Activated CD8-positive, alpha-beta T cell treated with anti-CD3 and anti-CD28 coated beads, Interleukin-2, amount 10 ng/mL, durations not matched to agents 7 days and 5 days (primary cell): ENCODE data around the gene LRSAM1. TPM values are rescaled to one million over a fixed set of nuclear protein-coding genes. Genes with fewer than 3 reads are reported as not detected.

Source experiments
- ATAC-seq: fragments of 150-1000 bp; cut with Tn5 transposase; one replicate; pipeline ENCODE4 v1.10.0; 2021; ENCODE audit warnings: moderate library complexity
- CTCF ChIA-PET: fragments of 350-600 bp; sonication (Branson Sonifier 250); formaldehyde crosslinking; loops from one replicate; lab custom pipeline; 2021; ENCODE audit warnings: antibody characterized with exemption; lab: Charles Lee
- POLR2A ChIA-PET: fragments of 350-600 bp; sonication (Branson Sonifier 250); formaldehyde crosslinking; loops from one replicate; lab custom pipeline; 2021; ENCODE audit warnings: antibody characterized with exemption; lab: Charles Lee
- DNase-seq: peaks from one replicate; pipeline ENCODE4 v3.0.0-alpha.2; 2020
- H3K27ac Mint-ChIP-seq: one replicate; pipeline ENCODE4 v1.8.0; 2021; ENCODE audit warnings: mild to moderate bottlenecking, mixed read lengths
- H3K27me3 Mint-ChIP-seq: one replicate; pipeline ENCODE4 v1.8.0; 2021; ENCODE audit warnings: low read depth, mixed read lengths
- H3K36me3 Mint-ChIP-seq: one replicate; pipeline ENCODE4 v1.8.0; 2021; ENCODE audit warnings: low read depth, mixed read lengths
- H3K4me1 Mint-ChIP-seq: one replicate; pipeline ENCODE4 v1.8.0; 2021; ENCODE audit warnings: low read depth, mixed read lengths
- H3K4me3 Mint-ChIP-seq: one replicate; pipeline ENCODE4 v1.8.0; 2021; ENCODE audit warnings: mild to moderate bottlenecking, mixed read lengths
- H3K9me3 Mint-ChIP-seq: one replicate; pipeline ENCODE4 v1.8.0; 2022; ENCODE audit warnings: mixed read lengths; ENCODE audit not compliant: insufficient read depth
- total RNA-seq, 2 experiments: library from RNA; stranded (reverse); gene quantifications; one replicate each; pipeline ENCODE4 v1.2.3, GENCODE V29; 2021

Gene LRSAM1
- total RNA-seq, 2 experiments from 2014 or later, result 17.8 to 18.0 TPM

- Mint-ChIP-seq H3K4me3 (no peak overlapping the region), H3K27ac (no peak overlapping the region), H3K36me3 (peaks cover 5% of the 10 kb centered on the region), H3K9me3 (no peaks in the 10 kb centered on the region), H3K27me3 (no peaks in the 10 kb centered on the region), H3K4me1 (peaks cover 5% of the 10 kb centered on the region)
- ATAC-seq, result no peak
- no peak for DNase-seq
- CTCF ChIA-PET, result no interaction called here
- POLR2A ChIA-PET, result interaction anchor here (0.9 to 1.6 kb wide), 2 partner anchors 39 to 40 kb away, joined by 3 read pairs; partner anchors contain the start of genes LRSAM1 and RPL12
These were observed 39.4 kb downstream of the LRSAM1 start for GRCh38 chr9:127490535-127491230.

DNA sequence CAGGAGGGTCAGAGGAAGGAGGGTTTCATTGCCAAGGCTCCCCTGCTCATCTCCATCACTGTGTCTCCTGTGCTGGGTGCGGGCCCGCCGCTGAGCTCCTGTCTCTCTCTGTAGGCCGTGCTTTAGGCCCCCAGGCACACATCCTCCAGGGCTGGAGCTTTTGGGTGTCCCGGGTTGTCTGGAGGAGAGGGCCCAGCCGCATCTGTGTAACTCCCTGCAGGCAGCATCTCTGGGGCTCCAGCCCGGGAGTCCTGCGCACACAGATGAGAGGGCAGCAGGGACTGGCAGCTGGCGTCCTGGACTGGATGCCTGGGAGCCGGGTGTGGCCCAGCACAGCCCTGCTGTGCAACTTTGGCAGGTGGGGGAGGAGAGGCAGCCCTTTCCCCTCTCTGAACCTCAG, 40.2 kb downstream of the LRSAM1 start:
- H3K9me3 Mint-ChIP-seq, result no peaks in the 10 kb centered on the region
- CTCF ChIA-PET, result no interaction called here
- peaks cover 7% of the 10 kb centered on the region for H3K36me3 Mint-ChIP-seq
- ATAC-seq (no peak), DNase-seq (no peak)
- H3K27ac Mint-ChIP-seq, result no peak overlapping the region
- POLR2A ChIA-PET, result interaction anchor here (0.9 to 1.6 kb wide), 2 partner anchors 40 to 41 kb away, joined by 3 read pairs; partner anchors contain the start of genes LRSAM1 and RPL12
- H3K4me1 Mint-ChIP-seq, result peaks cover 13% of the 10 kb centered on the region
- H3K4me3 Mint-ChIP-seq, result no peak overlapping the region
- no peaks in the 10 kb centered on the region for H3K27me3 Mint-ChIP-seq

- ATAC-seq (no peak), DNase-seq (no peak)
- no peak overlapping the region for H3K4me3 Mint-ChIP-seq
- no peaks in the 10 kb centered on the region for H3K27me3 Mint-ChIP-seq
- no peaks in the 10 kb centered on the region for H3K9me3 Mint-ChIP-seq
- peaks cover 5% of the 10 kb centered on the region for H3K36me3 Mint-ChIP-seq
- ChIA-PET POLR2A (no interaction called here), CTCF (interaction anchor here (3.2 kb wide), 1 partner anchor 12 kb away, joined by 11 read pairs; no protein-coding TSS in a partner anchor)
- H3K4me1 Mint-ChIP-seq, result peaks cover 14% of the 10 kb centered on the region
- no peak overlapping the region for H3K27ac Mint-ChIP-seq
These were observed 41.3 kb downstream of the LRSAM1 start for GRCh38 chr9:127492616-127493015.

DNA sequence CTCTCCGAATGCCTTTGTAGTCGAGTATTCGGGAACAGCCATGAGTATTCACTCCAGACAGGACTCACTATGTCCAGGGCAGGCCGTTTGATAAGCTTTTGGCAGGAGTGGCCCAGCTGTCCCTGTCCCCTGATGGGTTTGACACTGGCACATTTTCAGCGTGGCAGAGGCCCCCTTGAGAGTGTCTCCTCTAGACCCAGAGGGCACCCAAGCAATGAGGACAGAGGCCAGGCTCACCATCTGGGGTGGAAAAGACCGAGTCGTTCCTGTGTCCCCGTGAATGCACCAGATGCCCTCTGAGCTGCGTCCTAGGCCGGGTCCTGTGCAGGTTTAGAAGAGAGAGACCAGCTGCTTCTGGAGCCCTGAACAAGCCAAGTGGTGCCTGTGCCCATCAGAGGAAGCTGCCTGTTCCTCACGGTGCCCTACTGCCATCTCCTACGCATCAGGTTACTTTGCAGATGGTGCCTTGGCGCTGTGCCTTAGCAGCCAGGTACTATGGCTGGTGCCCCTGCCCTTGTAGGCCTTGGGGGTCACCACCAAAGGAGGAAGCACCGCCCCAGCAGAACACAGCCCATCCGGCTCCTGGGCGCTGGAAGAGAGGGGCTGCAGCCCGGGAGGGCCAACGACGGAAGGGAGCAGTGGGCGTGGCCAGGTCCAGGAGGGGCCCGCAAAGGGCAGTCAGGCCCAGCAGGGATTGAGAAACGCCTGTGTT, 42.4 kb downstream of the LRSAM1 start:
- Mint-ChIP-seq H3K4me1 (peaks cover 14% of the 10 kb centered on the region), H3K36me3 (peaks cover 8% of the 10 kb centered on the region), H3K9me3 (no peaks in the 10 kb centered on the region), H3K4me3 (no peak overlapping the region), H3K27ac (no peak overlapping the region), H3K27me3 (no peaks in the 10 kb centered on the region)
- CTCF ChIA-PET, result interaction anchor here (3.2 kb wide), 1 partner anchor 10 kb away, joined by 11 read pairs; no protein-coding TSS in a partner anchor
- DNase-seq (no peak), ATAC-seq (no peak)
- POLR2A ChIA-PET, result no interaction called here

DNA sequence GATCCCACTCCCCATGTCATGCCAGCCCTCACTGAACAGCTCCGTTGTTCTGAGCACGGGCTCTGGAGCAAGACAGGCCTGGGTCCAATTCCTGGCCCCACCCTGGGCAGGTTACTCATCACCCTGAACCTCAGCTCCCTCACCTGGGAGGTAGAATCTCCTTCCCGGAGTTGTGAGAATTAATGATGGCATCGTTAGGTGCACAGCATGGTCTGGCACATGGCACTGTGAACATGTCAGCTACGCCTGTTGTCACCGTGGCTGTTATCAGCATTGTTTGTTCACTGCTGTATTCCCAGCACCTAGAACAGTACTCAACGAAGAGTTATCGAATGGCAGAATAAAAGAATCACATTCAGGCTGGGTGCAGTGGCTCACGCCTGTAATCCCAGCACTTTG, 43.0 kb downstream of the LRSAM1 start:
- ATAC-seq (no peak), DNase-seq (no peak)
- Mint-ChIP-seq H3K36me3 (peaks cover 8% of the 10 kb centered on the region), H3K27me3 (no peaks in the 10 kb centered on the region), H3K9me3 (no peaks in the 10 kb centered on the region), H3K4me1 (peaks cover 14% of the 10 kb centered on the region), H3K27ac (no peak overlapping the region), H3K4me3 (no peak overlapping the region)
- ChIA-PET POLR2A (no interaction called here), CTCF (interaction anchor here (3.2 kb wide), 1 partner anchor 10 kb away, joined by 11 read pairs; no protein-coding TSS in a partner anchor)

DNA sequence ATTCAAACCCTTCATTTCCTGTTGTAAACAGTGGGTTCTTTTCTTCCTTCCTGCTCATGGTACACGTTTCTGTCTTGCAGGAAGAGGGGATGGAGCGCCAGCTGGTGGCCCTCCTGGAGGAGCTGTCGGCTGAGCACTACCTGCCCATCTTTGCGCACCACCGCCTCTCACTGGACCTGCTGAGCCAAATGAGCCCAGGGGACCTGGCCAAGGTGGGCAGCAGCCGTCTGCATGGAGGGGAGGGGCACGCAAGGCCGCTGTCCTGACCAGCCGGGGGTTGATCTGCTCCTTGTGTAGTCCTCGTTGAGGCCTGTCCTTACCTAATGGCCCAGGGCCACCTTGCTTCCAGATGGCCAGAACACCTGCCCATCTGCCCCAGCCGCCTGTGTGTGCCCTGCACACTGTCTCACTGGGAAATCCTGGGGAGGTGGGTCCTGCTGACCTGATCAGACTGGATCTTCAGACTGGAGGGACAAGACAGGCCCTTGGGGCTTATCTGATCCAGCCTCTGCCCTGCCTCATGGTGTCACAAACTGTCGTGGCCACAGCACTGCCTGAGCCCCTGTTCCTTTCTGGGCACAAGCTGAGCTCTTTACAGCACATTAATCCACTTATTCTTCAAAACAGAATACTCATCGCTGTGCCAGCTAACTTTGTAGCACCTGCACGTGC, 44.7 kb downstream of the LRSAM1 start:
- Mint-ChIP-seq H3K4me1 (peaks cover 14% of the 10 kb centered on the region), H3K27me3 (no peaks in the 10 kb centered on the region), H3K36me3 (peaks cover 8% of the 10 kb centered on the region), H3K27ac (peak overlapping the region; percentile 35), H3K4me3 (no peak overlapping the region), H3K9me3 (no peaks in the 10 kb centered on the region)
- DNase-seq (no peak), ATAC-seq (no peak)
- ChIA-PET POLR2A (interaction anchor here (0.5 kb wide), 1 partner anchor 9 kb away, joined by 3 read pairs; no protein-coding TSS in a partner anchor), CTCF (no interaction called here)

GRCh38 chr9:127496974-127497373, 45.7 kb downstream of the LRSAM1 start:
- CTCF ChIA-PET, result no interaction called here
- no peak for DNase-seq
- Mint-ChIP-seq H3K4me3 (no peak overlapping the region), H3K36me3 (peaks cover 8% of the 10 kb centered on the region), H3K4me1 (peaks cover 14% of the 10 kb centered on the region), H3K27ac (no peak overlapping the region), H3K27me3 (no peaks in the 10 kb centered on the region), H3K9me3 (no peaks in the 10 kb centered on the region)
- no peak for ATAC-seq
- POLR2A ChIA-PET, result no interaction called here

- CTCF ChIA-PET, result interaction anchor here (1.4 kb wide), 1 partner anchor 237 kb away, joined by 3 read pairs; the partner anchor contains the start of gene TOR2A
- peaks cover 8% of the 10 kb centered on the region for H3K36me3 Mint-ChIP-seq
- ATAC-seq (no peak), DNase-seq (no peak)
- no peak overlapping the region for H3K4me3 Mint-ChIP-seq
- H3K27ac Mint-ChIP-seq, result no peak overlapping the region
- no peaks in the 10 kb centered on the region for H3K27me3 Mint-ChIP-seq
- H3K9me3 Mint-ChIP-seq, result no peaks in the 10 kb centered on the region
- H3K4me1 Mint-ChIP-seq, result peaks cover 14% of the 10 kb centered on the region
- POLR2A ChIA-PET, result interaction anchor here (0.7 kb wide), 1 partner anchor 47 kb away, joined by 4 read pairs; the partner anchor contains the start of genes LRSAM1 and RPL12
These were observed 46.5 kb downstream of the LRSAM1 start for GRCh38 chr9:127497656-127498290.

- POLR2A ChIA-PET, result interaction anchor here (0.7 kb wide), 1 partner anchor 47 kb away, joined by 4 read pairs; the partner anchor contains the start of genes LRSAM1 and RPL12
- ATAC-seq, result no peak
- H3K27me3 Mint-ChIP-seq, result no peaks in the 10 kb centered on the region
- H3K9me3 Mint-ChIP-seq, result no peaks in the 10 kb centered on the region
- DNase-seq, result no peak
- peaks cover 8% of the 10 kb centered on the region for H3K36me3 Mint-ChIP-seq
- H3K4me3 Mint-ChIP-seq, result no peak overlapping the region
- H3K4me1 Mint-ChIP-seq, result peaks cover 14% of the 10 kb centered on the region
- CTCF ChIA-PET, result interaction anchor here (1.4 kb wide), 1 partner anchor 237 kb away, joined by 3 read pairs; the partner anchor contains the start of gene TOR2A
- H3K27ac Mint-ChIP-seq, result no peak overlapping the region
These were observed 47.0 kb downstream of the LRSAM1 start for GRCh38 chr9:127498298-127498697.

GRCh38 chr9:127500399-127500798, 49.1 kb downstream of the LRSAM1 start:
- DNase-seq, result no peak
- POLR2A ChIA-PET, result no interaction called here
- no peaks in the 10 kb centered on the region for H3K27me3 Mint-ChIP-seq
- peaks cover 15% of the 10 kb centered on the region for H3K36me3 Mint-ChIP-seq
- no peaks in the 10 kb centered on the region for H3K9me3 Mint-ChIP-seq
- ATAC-seq, result no peak
- CTCF ChIA-PET, result no interaction called here
- H3K27ac Mint-ChIP-seq, result no peak overlapping the region
- H3K4me3 Mint-ChIP-seq, result no peak overlapping the region
- H3K4me1 Mint-ChIP-seq, result peaks cover 14% of the 10 kb centered on the region

DNA sequence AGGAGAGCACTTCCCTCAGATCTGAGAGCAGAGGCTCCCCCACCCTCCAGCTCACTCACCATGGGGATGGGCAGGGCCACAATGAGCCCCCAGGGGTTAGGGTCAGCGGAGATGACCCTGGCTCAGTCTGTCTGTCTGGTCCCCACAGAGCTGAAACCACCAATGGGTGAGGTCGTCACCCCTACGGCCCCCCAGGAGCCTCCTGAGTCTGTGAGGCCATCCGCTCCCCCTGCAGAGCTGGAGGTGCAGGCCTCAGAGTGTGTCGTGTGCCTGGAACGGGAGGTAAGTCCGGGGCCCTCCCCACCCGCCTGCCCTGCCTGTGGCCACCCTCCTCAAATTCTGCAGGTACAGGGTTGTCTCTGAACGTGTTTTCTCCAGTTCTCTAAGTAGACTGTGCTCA, 49.6 kb downstream of the LRSAM1 start:
- POLR2A ChIA-PET, result no interaction called here

More for the DNA sequence above, 49.6 kb downstream of the LRSAM1 start:
- DNase-seq, result no peak
- Mint-ChIP-seq H3K36me3 (peaks cover 11% of the 10 kb centered on the region), H3K4me1 (peaks cover 9% of the 10 kb centered on the region), H3K27me3 (no peaks in the 10 kb centered on the region), H3K27ac (no peak overlapping the region), H3K9me3 (no peaks in the 10 kb centered on the region), H3K4me3 (no peak overlapping the region)
- no peak for ATAC-seq
- CTCF ChIA-PET, result no interaction called here
